Testis (tissue), 2 donors: ENCODE results near the gene MRPS27.

Source experiments
- CTCF ChIP-seq, 3 experiments: fragments of 450-650 bp in 2 of 3; fragments of 200-600 bp in 1 of 3; sonication (generic) in 1 of 3; IDR thresholded peaks; one replicate each; pipeline ENCODE4 v1.5.1; 2016 to 2019; ENCODE audit warnings: antibody characterized with exemption in 3 of 3, mild to moderate bottlenecking in 2 of 3, moderate library complexity in 1 of 3
- POLR2A ChIP-seq: fragments of 450-650 bp; IDR thresholded peaks from one replicate; pipeline ENCODE4 v1.6.1; 2017; ENCODE audit warnings: antibody characterized with exemption, mild to moderate bottlenecking, moderate library complexity

GRCh38 chr5:72225741-72226140, 94.3 kb downstream of the MRPS27 start:
- TF ChIP-seq CTCF (IDR thresholded peaks at IDR 0.05) (no peak), POLR2A (no peak)
